HEK293T (cell line): ENCODE results near the gene RAC3.

Experiments
- BHLHE40 ChIP-seq: fragments of 450-650 bp; IDR thresholded peaks from 2 replicates; pipeline ENCODE4 v1.6.1; 2016; ENCODE audit warnings: mild to moderate bottlenecking, moderate library complexity, borderline replicate concordance
- NFRKB ChIP-seq: fragments of 450-650 bp; IDR thresholded peaks from 2 replicates; pipeline ENCODE4 v1.6.1; 2016; ENCODE audit warnings: mild to moderate bottlenecking, moderate library complexity
- SP1 ChIP-seq: fragments of 450-650 bp; IDR thresholded peaks from 2 replicates; pipeline ENCODE4 v1.6.1; 2017
- SUZ12 ChIP-seq: fragments of 450-650 bp; IDR thresholded peaks from 2 replicates; pipeline ENCODE4 v1.6.1; 2016; ENCODE audit warnings: mild to moderate bottlenecking
- TARDBP ChIP-seq: fragments of 450-650 bp; IDR thresholded peaks from 2 replicates; pipeline ENCODE4 v1.6.1; 2016
- ZNF384 ChIP-seq: fragments of 450-650 bp; IDR thresholded peaks from 2 replicates; pipeline ENCODE4 v1.6.1; 2016

- TF ChIP-seq BHLHE40 (no peak), ZNF384 (no peak), NFRKB (no peak), SP1 (no peak), TARDBP (no peak), SUZ12 (no peak)
Measured at GRCh38 chr17:82062984-82063368, 31.5 kb downstream of the RAC3 start.
